GM13976 (cell line): ENCODE measurements around the gene FILIP1.

ENCODE experiments used
- DNase-seq: peaks from one replicate; pipeline ENCODE4 v3.0.0; 2012; ENCODE audit warnings: low spot score
- in situ Hi-C: fragments of 300-500 bp; cut with MboI; formaldehyde crosslinking; loops from one replicate; pipeline ENCODE4 v1.12.0; 2022; ENCODE audit warnings: low sequenced_read_pairs, mixed read lengths, inconsistent platforms; ENCODE audit not compliant: unreplicated experiment
- TF ChIP-seq, protein P1 (sequence below): IDR thresholded peaks from 2 replicates; pipeline ENCODE4 v1.5.1; 2012; ENCODE audit warnings: borderline replicate concordance, mild to moderate bottlenecking; ENCODE audit not compliant: insufficient read depth; ENCODE audit errors: extremely low read depth, missing control alignments, control extremely low read depth

FILIP1 gene

GRCh38 chr6:75299801-75300530 is 193.6 kb downstream of the FILIP1 start:
- in situ Hi-C loops: loop anchor here (10.0 kb wide), 1 partner anchor 235 kb away; no protein-coding TSS in a partner anchor
- no peak for DNase-seq

GRCh38 chr6:75296811-75297779 is 196.5 kb downstream of the FILIP1 start:
- TF ChIP-seq, protein P1, sequence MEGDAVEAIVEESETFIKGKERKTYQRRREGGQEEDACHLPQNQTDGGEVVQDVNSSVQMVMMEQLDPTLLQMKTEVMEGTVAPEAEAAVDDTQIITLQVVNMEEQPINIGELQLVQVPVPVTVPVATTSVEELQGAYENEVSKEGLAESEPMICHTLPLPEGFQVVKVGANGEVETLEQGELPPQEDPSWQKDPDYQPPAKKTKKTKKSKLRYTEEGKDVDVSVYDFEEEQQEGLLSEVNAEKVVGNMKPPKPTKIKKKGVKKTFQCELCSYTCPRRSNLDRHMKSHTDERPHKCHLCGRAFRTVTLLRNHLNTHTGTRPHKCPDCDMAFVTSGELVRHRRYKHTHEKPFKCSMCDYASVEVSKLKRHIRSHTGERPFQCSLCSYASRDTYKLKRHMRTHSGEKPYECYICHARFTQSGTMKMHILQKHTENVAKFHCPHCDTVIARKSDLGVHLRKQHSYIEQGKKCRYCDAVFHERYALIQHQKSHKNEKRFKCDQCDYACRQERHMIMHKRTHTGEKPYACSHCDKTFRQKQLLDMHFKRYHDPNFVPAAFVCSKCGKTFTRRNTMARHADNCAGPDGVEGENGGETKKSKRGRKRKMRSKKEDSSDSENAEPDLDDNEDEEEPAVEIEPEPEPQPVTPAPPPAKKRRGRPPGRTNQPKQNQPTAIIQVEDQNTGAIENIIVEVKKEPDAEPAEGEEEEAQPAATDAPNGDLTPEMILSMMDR: peak; percentile 65
- DNase-seq: peak; percentile 38
- in situ Hi-C loops: loop anchor here (10.0 kb wide), 1 partner anchor 238 kb away; no protein-coding TSS in a partner anchor

More at GRCh38 chr6:75299801-75300530, 193.6 kb downstream of the FILIP1 start:
- TF ChIP-seq, protein P1: no peak

DNA sequence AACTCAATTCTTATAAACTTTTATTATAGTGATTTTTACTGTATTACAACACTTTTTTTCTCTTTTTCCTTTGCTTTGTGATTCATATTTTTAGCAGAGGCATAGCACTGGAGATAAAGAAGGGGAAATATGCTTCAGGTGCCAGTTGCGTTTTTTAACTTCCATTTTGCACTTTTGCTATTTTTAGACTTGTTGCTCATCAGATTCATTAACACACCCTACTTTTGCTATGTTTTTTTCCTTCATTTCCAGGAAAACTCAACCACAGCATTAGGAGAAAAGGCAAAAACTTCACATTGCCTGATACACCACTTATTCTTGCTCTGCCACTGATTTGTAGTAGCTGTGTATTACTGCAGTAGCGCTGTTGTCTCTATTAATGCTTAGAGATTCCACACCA is 201.0 kb downstream of the FILIP1 start:
- in situ Hi-C loops: loop anchor here (10.0 kb wide), 1 partner anchor 242 kb away; no protein-coding TSS in a partner anchor
- TF ChIP-seq, protein P1: no peak
- no peak for DNase-seq

- TF ChIP-seq, protein P1: no peak
- no peak for DNase-seq
- in situ Hi-C loops: loop anchor here (10.0 kb wide), 1 partner anchor 243 kb away; no protein-coding TSS in a partner anchor
Measured at GRCh38 chr6:75291744-75292143, 201.9 kb downstream of the FILIP1 start.

DNA sequence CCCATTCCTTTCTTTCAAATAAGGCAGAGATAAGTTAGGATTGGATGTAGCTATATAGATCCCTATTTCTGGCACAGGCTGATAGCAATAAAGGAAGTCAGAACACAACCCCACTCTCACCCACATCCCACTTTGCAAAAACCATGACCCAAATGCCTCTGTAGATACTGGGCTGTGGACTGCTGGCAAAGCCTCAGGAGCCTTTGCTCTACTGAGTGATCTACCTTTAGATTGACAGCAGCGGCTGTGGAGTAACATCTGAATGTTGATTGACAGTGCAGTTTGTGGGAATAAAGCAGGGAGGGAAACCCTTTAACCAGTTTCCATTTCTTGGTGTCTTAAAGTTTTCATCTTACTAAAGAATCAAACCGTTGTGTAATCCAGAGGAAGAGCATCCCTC is 202.3 kb downstream of the FILIP1 start:
- TF ChIP-seq, protein P1: no peak
- in situ Hi-C loops: loop anchor here (10.0 kb wide), 1 partner anchor 243 kb away; no protein-coding TSS in a partner anchor
- no peak for DNase-seq
